Natural killer cell treated with Interleukin-12 subunit alpha and Interleukin-12 subunit beta and Interleukin-15 and Interleukin-18, amount 100 ng/mL, for 72 hours (primary cell): ENCODE data around the gene BAIAP2. TPM values are rescaled to one million over a fixed set of nuclear protein-coding genes. Genes with fewer than 3 reads are reported as not detected.

Experiments
- ATAC-seq, 2 donors: fragments of 150-1000 bp; cut with Tn5 transposase in 1 of 2; sonication (Bioruptor Pico), chemical (Tn5 transposase) in 1 of 2; 2 replicates each; pipeline ENCODE4 v1.10.0; 2021
- DNase-seq: peaks from one replicate; pipeline ENCODE4 v3.0.0; 2022; ENCODE audit warnings: low spot score
- H3K27ac Mint-ChIP-seq, 2 donors: 1 replicate in 1 of 2; 2 replicates in 1 of 2; pipeline ENCODE4 v1.8.0; 2022; ENCODE audit warnings: mixed read lengths in 2 of 2, mild to moderate bottlenecking in 1 of 2, moderate library complexity in 1 of 2
- H3K27me3 Mint-ChIP-seq, 2 donors: 1 replicate in 1 of 2; 2 replicates in 1 of 2; pipeline ENCODE4 v1.8.0; 2022; ENCODE audit warnings: mixed read lengths in 2 of 2
- H3K36me3 Mint-ChIP-seq: one replicate; pipeline ENCODE4 v1.8.0; 2022; ENCODE audit warnings: mixed read lengths
- H3K4me1 Mint-ChIP-seq, 2 donors: 1 replicate in 1 of 2; 2 replicates in 1 of 2; pipeline ENCODE4 v1.8.0; 2022; ENCODE audit warnings: low read depth in 2 of 2, mixed read lengths in 2 of 2, mild to moderate bottlenecking in 1 of 2
- H3K4me3 Mint-ChIP-seq: one replicate; pipeline ENCODE4 v1.8.0; 2022; ENCODE audit warnings: mixed read lengths
- H3K9me3 Mint-ChIP-seq: 2 replicates; pipeline ENCODE4 v1.8.0; 2022; ENCODE audit warnings: mixed read lengths
- total RNA-seq, 2 donors: library from RNA; stranded (reverse); gene quantifications; one replicate each; pipeline ENCODE4 v1.2.3, GENCODE V29; 2022

Gene BAIAP2
- 1 to 10 TPM; 7.3 to 9.6 TPM for total RNA-seq

DNA sequence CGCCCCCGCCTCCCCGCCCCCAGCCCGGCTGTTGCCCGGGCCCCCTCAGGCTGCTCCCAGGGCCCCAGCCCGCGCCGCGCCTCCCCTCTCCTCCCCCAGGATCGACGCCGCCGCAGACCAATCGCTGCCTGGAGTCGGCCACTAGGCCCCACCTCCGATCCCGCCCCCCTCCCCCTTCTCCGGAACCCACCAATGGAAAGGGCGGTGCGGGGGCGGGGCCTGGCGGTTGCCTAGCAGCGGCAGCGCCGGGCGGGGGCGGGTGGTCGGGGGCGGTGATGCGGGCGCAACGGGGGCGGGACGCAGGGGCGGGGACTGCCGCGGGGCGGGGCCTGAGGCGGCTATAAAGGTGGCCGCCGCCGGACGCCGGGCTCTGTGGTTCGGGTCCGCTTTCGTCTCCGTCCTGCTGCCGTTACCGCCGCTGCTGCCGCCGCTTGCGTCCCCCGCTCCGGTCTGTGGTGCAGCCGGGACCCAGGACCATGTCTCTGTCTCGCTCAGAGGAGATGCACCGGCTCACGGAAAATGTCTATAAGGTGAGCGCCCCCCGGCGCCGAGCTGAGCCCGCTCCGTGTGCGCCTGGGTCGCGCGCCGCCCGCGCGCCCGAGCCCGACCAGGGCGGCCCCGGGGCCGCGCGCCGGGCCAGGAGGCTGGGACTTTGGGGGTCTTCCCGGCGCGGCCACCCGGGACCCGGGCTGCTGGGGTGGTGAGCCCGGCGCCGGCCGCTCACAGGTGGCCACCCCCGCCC lies at the start of gene BAIAP2:
Gene BAIAP2 (plus strand): TSS at position 373 of the 742 bp plus-strand sequence. CDS start 104 bp downstream, at position 477.
- ATAC-seq (peak; percentile 88 to 89), DNase-seq (peak; percentile 96)
- Mint-ChIP-seq H3K36me3 (no peaks in the 10 kb centered on the region), H3K9me3 (no peaks in the 10 kb centered on the region), H3K27me3 (peaks cover 8 to 9% of the 10 kb centered on the region in 2 donors), H3K27ac (peak within 1 kb of the TSS in 1 of 2 donors; percentile 59), H3K4me3 (peak within 1 kb of the TSS; percentile 84), H3K4me1 (peaks cover 6 to 7% of the 10 kb centered on the region in 2 donors)

DNA sequence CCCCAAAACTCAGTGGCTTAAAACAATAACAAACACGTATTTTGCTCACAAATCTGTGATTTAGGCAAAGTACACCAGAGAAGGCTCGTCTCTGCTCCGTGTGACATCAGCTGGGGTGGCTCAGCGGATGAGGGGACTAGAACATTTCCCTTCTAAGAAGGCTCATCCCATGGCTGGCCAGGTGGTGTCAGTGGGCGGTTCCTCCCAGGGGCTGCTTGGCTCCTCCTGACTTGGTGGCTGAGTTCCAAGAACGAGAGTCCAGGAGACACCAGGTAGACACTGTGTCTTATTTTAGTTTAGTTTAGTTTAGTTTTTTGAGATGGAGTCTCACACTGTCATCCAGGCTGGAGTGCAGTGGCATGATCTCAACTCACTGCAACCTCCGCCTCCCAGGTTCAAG lies 48.9 kb upstream of the BAIAP2 start:
- DNase-seq (no peak), ATAC-seq (no peak)
- peaks cover 0 to 1% of the 10 kb centered on the region in 2 donors for H3K27me3 Mint-ChIP-seq
- no peaks in the 10 kb centered on the region for H3K9me3 Mint-ChIP-seq
- no peaks in the 10 kb centered on the region for H3K36me3 Mint-ChIP-seq
- peaks cover under 1 to 3% of the 10 kb centered on the region in 2 donors for H3K4me1 Mint-ChIP-seq
- no peak overlapping the region for H3K4me3 Mint-ChIP-seq
- H3K27ac Mint-ChIP-seq = no peak overlapping the region

- H3K27ac Mint-ChIP-seq = no peak overlapping the region
- no peak for DNase-seq
- no peaks in the 10 kb centered on the region for H3K27me3 Mint-ChIP-seq
- H3K4me3 Mint-ChIP-seq = no peak overlapping the region
- no peaks in the 10 kb centered on the region for H3K36me3 Mint-ChIP-seq
- no peaks in the 10 kb centered on the region for H3K9me3 Mint-ChIP-seq
- no peak for ATAC-seq
- H3K4me1 Mint-ChIP-seq = peaks cover 0 to 3% of the 10 kb centered on the region in 2 donors
Observed at GRCh38 chr17:80986816-80987475, 48.0 kb upstream of the BAIAP2 start.

- H3K27me3 Mint-ChIP-seq = no peaks in the 10 kb centered on the region
- no peak for DNase-seq
- no peaks in the 10 kb centered on the region for H3K36me3 Mint-ChIP-seq
- no peak overlapping the region for H3K4me3 Mint-ChIP-seq
- peaks cover 4% of the 10 kb centered on the region in 2 donors for H3K4me1 Mint-ChIP-seq
- H3K27ac Mint-ChIP-seq = no peak overlapping the region
- H3K9me3 Mint-ChIP-seq = no peaks in the 10 kb centered on the region
- no peak for ATAC-seq
Observed at GRCh38 chr17:80987941-80988461, 47.0 kb upstream of the BAIAP2 start.

DNA sequence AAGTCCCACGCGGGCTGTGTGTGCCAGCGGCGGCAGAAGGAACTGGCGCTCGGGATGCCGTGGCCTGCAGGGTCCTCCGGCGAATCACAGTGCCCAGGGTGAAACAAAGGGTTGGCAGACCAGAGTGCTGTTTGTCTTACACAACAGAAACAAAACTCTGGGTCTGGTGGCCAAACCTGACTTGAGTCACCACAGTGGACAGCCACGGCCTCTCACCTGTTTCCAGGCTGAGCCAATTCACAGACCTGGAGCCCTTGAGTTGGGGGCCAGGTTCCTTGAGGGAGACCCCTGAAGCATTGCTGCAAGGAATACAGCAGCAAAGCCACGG lies 45.4 kb upstream of the BAIAP2 start:
- no peaks in the 10 kb centered on the region for H3K9me3 Mint-ChIP-seq
- H3K27ac Mint-ChIP-seq = no peak overlapping the region
- no peak for DNase-seq
- H3K36me3 Mint-ChIP-seq = no peaks in the 10 kb centered on the region
- H3K4me3 Mint-ChIP-seq = peak overlapping the region; percentile 20
- H3K27me3 Mint-ChIP-seq = no peaks in the 10 kb centered on the region
- H3K4me1 Mint-ChIP-seq = peaks cover 7 to 8% of the 10 kb centered on the region in 2 donors
- no peak for ATAC-seq

DNA sequence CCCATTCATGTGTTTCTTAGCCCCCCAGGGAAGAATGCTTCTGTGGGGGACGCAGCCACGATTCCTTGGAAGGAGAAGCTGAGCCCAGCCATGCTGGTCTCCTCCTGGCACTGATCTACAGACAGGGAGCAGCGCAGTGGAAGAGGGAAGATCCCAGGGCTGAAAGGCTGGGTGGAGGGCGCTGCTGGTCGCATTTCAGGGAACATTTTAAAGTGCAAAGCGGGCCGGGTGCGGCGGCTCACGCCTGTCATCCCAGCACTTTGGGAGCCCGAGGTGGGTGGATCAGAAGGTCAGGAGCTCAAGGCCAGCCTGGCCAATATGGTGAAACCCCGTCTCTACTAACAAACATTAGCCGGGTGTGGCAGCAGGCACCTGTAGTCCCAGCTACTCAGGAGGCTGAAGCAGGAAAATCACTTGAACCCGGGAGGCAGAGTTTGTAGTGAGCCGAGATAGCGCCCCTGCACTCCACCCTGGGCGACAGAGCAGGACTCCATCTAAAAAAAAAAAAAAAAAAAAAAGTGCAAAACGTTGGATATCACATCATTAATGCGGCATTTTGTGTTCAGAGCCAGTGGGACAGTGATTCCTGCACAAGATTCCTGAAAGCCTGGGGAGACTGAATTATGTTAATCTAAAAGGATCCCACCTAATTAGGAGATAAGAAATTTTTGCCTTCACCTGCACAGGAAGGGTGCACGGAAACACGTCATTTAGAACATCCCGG lies 43.9 kb upstream of the BAIAP2 start:
- no peak for DNase-seq
- H3K27me3 Mint-ChIP-seq = no peaks in the 10 kb centered on the region
- peak overlapping the region; percentile 60 to 76 for H3K27ac Mint-ChIP-seq
- ATAC-seq = no peak
- H3K36me3 Mint-ChIP-seq = no peaks in the 10 kb centered on the region
- H3K9me3 Mint-ChIP-seq = no peaks in the 10 kb centered on the region
- H3K4me1 Mint-ChIP-seq = peaks cover 7 to 8% of the 10 kb centered on the region in 2 donors
- H3K4me3 Mint-ChIP-seq = peak overlapping the region; percentile 71

DNA sequence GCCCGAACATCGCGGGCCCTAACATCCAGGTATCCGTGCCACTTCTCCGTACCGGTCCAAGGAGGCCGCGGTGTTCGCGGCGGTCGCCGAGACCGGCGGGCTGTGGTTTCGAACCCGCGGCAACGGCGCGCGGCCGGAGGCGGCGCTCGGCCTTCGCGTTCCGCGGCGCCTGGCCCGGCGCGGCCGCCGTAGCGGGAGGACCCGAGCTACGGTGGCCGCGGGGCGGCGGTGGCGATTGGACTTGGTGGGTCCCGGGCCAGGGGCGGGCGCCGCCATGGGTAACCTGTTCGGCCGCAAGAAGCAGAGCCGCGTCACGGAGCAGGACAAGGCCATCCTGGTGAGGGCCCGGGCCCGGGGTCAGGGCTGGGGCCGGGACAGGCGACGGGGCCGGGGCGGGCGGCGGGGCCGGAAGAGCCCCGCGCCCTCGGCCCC lies 43.3 kb upstream of the BAIAP2 start, which contains the start of gene CHMP6:
Gene CHMP6 (plus strand): TSS at position 197 of the 432 bp plus-strand sequence. CDS start 78 bp downstream, at position 275.
- DNase-seq (peak; percentile 82), ATAC-seq (peak; percentile 84 to 88)
- Mint-ChIP-seq H3K9me3 (no peaks in the 10 kb centered on the region), H3K4me3 (peak within 1 kb of the TSS; percentile 75), H3K27me3 (no peaks in the 10 kb centered on the region), H3K27ac (peak within 1 kb of the TSS; percentile 60 to 76), H3K36me3 (no peaks in the 10 kb centered on the region), H3K4me1 (peaks cover 7 to 8% of the 10 kb centered on the region in 2 donors)

GRCh38 chr17:80992077-80992947 lies 42.6 kb upstream of the BAIAP2 start:
- H3K27ac Mint-ChIP-seq = peak overlapping the region in 1 of 2 donors; percentile 69
- DNase-seq = no peak
- H3K27me3 Mint-ChIP-seq = no peaks in the 10 kb centered on the region

DNA sequence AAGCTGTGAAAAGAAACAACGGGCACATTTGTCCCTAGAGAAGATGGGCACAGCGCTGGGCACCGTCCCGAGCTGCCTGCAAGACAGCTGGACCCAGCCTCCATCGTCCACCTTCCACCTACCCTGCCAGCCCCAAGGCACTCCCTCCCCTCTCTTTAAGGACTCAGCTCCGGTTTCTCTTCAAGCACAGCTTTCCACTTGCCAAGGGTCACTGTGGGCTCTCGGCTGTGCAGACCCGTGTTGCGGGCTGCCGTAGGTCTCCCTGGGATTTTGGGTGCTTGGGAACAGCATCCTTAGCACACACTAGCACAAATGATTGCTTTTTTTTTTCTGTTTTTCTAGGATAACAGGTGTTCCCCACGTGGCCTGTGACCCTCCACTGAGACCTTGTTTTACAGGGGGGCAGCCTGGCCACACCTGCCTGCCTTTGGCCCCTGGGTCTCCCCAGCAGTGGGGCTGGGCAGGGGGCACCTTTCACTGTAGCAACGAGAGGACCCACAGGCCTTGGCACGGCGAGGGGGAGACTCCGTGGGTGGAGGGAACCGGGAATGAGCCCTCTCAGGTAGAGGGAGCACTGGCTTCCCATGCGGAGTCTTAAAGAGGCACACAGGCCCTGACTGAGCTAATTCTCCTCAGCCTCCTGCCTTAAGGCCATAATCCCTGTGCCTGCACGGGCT lies 41.9 kb upstream of the BAIAP2 start:
- DNase-seq = no peak
- no peaks in the 10 kb centered on the region for H3K27me3 Mint-ChIP-seq
- peak overlapping the region; percentile 75 for H3K4me3 Mint-ChIP-seq
- H3K9me3 Mint-ChIP-seq = no peaks in the 10 kb centered on the region
- H3K36me3 Mint-ChIP-seq = no peaks in the 10 kb centered on the region
- peaks cover 7 to 8% of the 10 kb centered on the region in 2 donors for H3K4me1 Mint-ChIP-seq
- peak overlapping the region in 1 of 2 donors; percentile 69 for H3K27ac Mint-ChIP-seq
- ATAC-seq = no peak

More at GRCh38 chr17:80992077-80992947, 42.6 kb upstream of the BAIAP2 start:
- H3K4me3 Mint-ChIP-seq = peak overlapping the region; percentile 75
- peaks cover 7 to 8% of the 10 kb centered on the region in 2 donors for H3K4me1 Mint-ChIP-seq
- H3K9me3 Mint-ChIP-seq = no peaks in the 10 kb centered on the region
- no peaks in the 10 kb centered on the region for H3K36me3 Mint-ChIP-seq
- peak; percentile 33 to 47 for ATAC-seq

DNA sequence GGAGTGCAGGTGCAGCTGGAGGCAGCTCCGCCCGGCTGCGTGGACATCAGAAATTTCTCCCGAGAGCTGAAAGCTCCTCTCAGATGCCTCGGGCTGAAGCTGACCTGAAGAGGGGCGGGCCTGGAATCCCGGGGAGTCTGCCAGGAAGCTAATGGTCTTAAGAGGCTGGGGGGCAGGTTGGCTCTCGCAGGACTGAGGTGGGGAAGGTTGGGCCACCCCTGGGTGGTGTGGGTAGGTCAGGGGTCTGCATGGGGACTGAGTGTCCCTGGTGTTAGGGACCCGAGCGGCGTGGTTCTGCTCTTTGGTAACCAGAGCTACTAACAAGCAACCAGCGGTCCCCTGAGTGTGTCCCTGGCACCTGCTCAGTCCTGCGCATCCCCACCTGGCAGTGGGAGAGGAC lies 39.8 kb upstream of the BAIAP2 start:
- no peak for ATAC-seq
- Mint-ChIP-seq H3K9me3 (no peaks in the 10 kb centered on the region), H3K36me3 (no peaks in the 10 kb centered on the region), H3K4me1 (peaks cover 11 to 13% of the 10 kb centered on the region in 2 donors), H3K4me3 (no peak overlapping the region), H3K27me3 (no peaks in the 10 kb centered on the region), H3K27ac (no peak overlapping the region)
- no peak for DNase-seq

DNA sequence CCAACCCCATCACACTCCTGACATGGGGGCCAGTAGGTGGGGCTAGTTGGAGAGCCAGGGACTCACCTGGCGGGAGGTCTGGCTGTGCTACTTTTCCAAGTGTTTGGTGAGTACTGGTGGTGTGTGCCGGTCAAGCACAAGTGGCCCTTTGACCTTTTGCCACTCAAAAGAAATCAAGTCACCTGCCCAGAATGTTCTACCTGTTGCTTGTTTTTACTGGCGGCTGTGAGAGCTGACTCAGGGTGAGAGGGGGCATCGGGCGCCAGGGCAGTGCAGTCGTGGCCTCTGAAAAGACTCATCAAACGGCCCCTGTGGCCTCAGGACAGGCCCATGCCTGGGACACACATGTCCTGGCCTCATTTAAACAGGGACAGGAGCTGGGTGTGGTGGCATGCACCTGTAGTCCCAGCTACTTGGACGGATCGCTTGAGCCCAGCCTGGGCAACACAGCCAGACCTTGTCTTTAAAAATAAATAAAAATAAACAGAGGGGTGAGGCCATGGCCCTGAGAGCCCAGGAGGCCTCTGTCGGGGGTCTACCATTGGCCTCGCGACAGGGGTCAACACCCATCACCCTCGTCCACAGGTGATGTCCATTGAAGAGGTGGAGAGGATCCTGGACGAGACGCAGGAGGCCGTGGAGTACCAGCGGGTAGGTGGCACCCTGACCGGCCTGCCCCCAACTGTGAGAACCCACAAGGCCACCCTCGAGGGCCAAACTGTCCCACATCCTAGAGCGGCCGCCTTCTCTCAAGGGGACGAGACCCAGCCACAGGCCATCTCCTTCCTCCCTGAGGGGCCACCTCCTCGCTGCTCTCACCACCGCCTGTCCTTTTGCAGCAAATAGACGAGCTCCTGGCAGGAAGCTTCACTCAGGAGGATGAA lies 38.3 kb upstream of the BAIAP2 start:
- no peaks in the 10 kb centered on the region for H3K9me3 Mint-ChIP-seq
- peak in 1 of 2 donors; percentile 10 for ATAC-seq
- peak overlapping the region in 1 of 2 donors; percentile 35 for H3K27ac Mint-ChIP-seq
- peaks cover 11 to 16% of the 10 kb centered on the region in 2 donors for H3K4me1 Mint-ChIP-seq
- no peaks in the 10 kb centered on the region for H3K36me3 Mint-ChIP-seq
- no peaks in the 10 kb centered on the region for H3K27me3 Mint-ChIP-seq
- no peak overlapping the region for H3K4me3 Mint-ChIP-seq
- no peak for DNase-seq
